PC-3 (cell line): ENCODE results near the gene KCNIP4. TPM values are rescaled to one million over a fixed set of nuclear protein-coding genes. Genes with fewer than 3 reads are reported as not detected.

Experiments
- ATAC-seq: fragments of 200-7000 bp; cut with Tn5 transposase; 2 replicates; pipeline ENCODE4 v1.9.1; 2020; ENCODE audit warnings: mild to moderate bottlenecking, moderate library complexity
- BruUV-seq: library from RNA; stranded (reverse); fragments of 400-500 nt; replicated peaks from 2 replicates; lab custom pipeline; 2021; lab: Mats Ljungman, UMichigan
- CTCF ChIA-PET: fragments of 300-600 bp; sonication (Branson Sonifier 250); formaldehyde crosslinking; loops from one replicate; lab custom pipeline; 2022; ENCODE audit warnings: antibody characterized with exemption; lab: Charles Lee
- POLR2A ChIA-PET: fragments of 300-600 bp; sonication (Branson Sonifier 250); formaldehyde crosslinking; loops from one replicate; lab custom pipeline; 2022; ENCODE audit warnings: antibody characterized with exemption; ENCODE audit not compliant: unreplicated experiment; lab: Charles Lee
- DNase-seq: peaks from one replicate; pipeline ENCODE4 v3.0.0-alpha.2; 2015
- H2AFZ ChIP-seq: fragments of 300-600 bp; sonication (generic); 2 replicates; pipeline ENCODE4 v1.6.0; 2016; ENCODE audit warnings: antibody characterized with exemption, low read length
- H3F3A ChIP-seq: fragments of 300-600 bp; sonication (generic); one replicate; pipeline ENCODE4 v1.6.0; 2017; ENCODE audit warnings: antibody characterized with exemption, low read length, control low read depth, mild to moderate bottlenecking; ENCODE audit not compliant: unreplicated experiment
- H3K27ac ChIP-seq: fragments of 300-600 bp; sonication (generic); 2 replicates; pipeline ENCODE4 v1.5.1; 2016; ENCODE audit warnings: mild to moderate bottlenecking, low read length
- H3K27me3 ChIP-seq: fragments of 300-600 bp; sonication (generic); 2 replicates; pipeline ENCODE4 v1.6.1; 2016; ENCODE audit warnings: low read length, mixed read lengths
- H3K36me3 ChIP-seq: fragments of 300-600 bp; sonication (generic); 2 replicates; pipeline ENCODE4 v1.6.1; 2016; ENCODE audit warnings: low read depth, mixed run types, low read length, mixed read lengths
- H3K4me1 ChIP-seq: fragments of 300-600 bp; sonication (generic); 2 replicates; pipeline ENCODE4 v1.5.1; 2016; ENCODE audit warnings: low read length; ENCODE audit not compliant: insufficient read depth
- H3K4me2 ChIP-seq: fragments of 300-600 bp; sonication (generic); 2 replicates; pipeline ENCODE4 v1.6.0; 2016; ENCODE audit warnings: low read length
- H3K4me3 ChIP-seq: fragments of 300-600 bp; sonication (generic); 2 replicates; pipeline ENCODE4 v1.5.1; 2016; ENCODE audit warnings: mild to moderate bottlenecking, low read length, mixed read lengths
- H3K79me2 ChIP-seq: fragments of 300-600 bp; sonication (generic); 2 replicates; pipeline ENCODE4 v1.6.1; 2017; ENCODE audit warnings: low read length, mixed read lengths
- H3K9ac ChIP-seq: fragments of 300-600 bp; sonication (generic); 2 replicates; pipeline ENCODE4 v1.6.0; 2016; ENCODE audit warnings: mild to moderate bottlenecking, low read length
- H3K9me2 ChIP-seq: fragments of 300-600 bp; sonication (generic); replicated peaks from 2 replicates; pipeline ENCODE4 v1.6.1; 2016; ENCODE audit warnings: mixed run types, low read length, mixed read lengths
- H3K9me3 ChIP-seq: fragments of 300-600 bp; sonication (generic); 2 replicates; pipeline ENCODE4 v1.6.1; 2016; ENCODE audit warnings: low read length, mixed read lengths
- H4K20me1 ChIP-seq: fragments of 300-600 bp; sonication (generic); 2 replicates; pipeline ENCODE4 v1.6.1; 2016; ENCODE audit warnings: low read length, mixed read lengths
- CTCF ChIP-seq: fragments of 300-600 bp; sonication (generic); conservative IDR thresholded peaks from 2 replicates; pipeline ENCODE4 v1.5.1; 2017; ENCODE audit warnings: antibody characterized with exemption, low read depth, mild to moderate bottlenecking, low read length
- EZH2 ChIP-seq: fragments of 300-600 bp; sonication (generic); IDR thresholded peaks from one replicate; pipeline ENCODE4 v1.6.1; 2017; ENCODE audit warnings: antibody characterized with exemption, mild to moderate bottlenecking, low read length; ENCODE audit not compliant: unreplicated experiment
- EZH2phosphoT487 ChIP-seq: fragments of 300-600 bp; sonication (generic); IDR thresholded peaks from 2 replicates; pipeline ENCODE4 v1.6.1; 2018; ENCODE audit warnings: mild to moderate bottlenecking, antibody characterized with exemption, low read length, borderline replicate concordance
- intact Hi-C: fragments of 100-400 bp; cut with micrococcal nuclease; formaldehyde crosslinking; loops from 2 replicates; pipeline ENCODE4 v1.9.0; 2023
- total RNA-seq: library from RNA; depleted of rRNA; stranded (reverse); fragments of >200 nt; gene quantifications from 2 replicates; pipeline ENCODE4 v1.2.3, GENCODE V29; 2014

The KCNIP4 gene
- total RNA-seq, 1 experiment from 2014 or later, result not detected

- Histone ChIP-seq H3K4me1 (no peaks in the 10 kb centered on the region), H4K20me1 (no peaks in the 10 kb centered on the region), H2AFZ (no peak overlapping the region), H3K79me2 (no peaks in the 10 kb centered on the region), H3K27me3 (peaks cover 13% of the 10 kb centered on the region), H3F3A (no peaks in the 10 kb centered on the region), H3K9ac (no peak overlapping the region), H3K27ac (no peak overlapping the region), H3K9me3 (no peaks in the 10 kb centered on the region), H3K4me2 (no peak overlapping the region), H3K9me2 (no peaks in the 10 kb centered on the region), H3K36me3 (no peaks in the 10 kb centered on the region), H3K4me3 (no peak overlapping the region)
- intact Hi-C loops, result no loop called here
- TF ChIP-seq CTCF, result no peak
- DNase-seq (no peak), ATAC-seq (no peak)
- POLR2A ChIA-PET, result no interaction called here
- BruUV-seq, result no TSS peak
- CTCF ChIA-PET, result no interaction called here
These were observed 417.5 kb downstream of the KCNIP4 start for GRCh38 chr4:21531048-21531447.

GRCh38 chr4:21529214-21529613, 419.4 kb downstream of the KCNIP4 start:
- Histone ChIP-seq H3K27me3 (peaks cover 4% of the 10 kb centered on the region; the same call in 1 of the 2 replicates), H3K9ac (no peak overlapping the region), H4K20me1 (no peaks in the 10 kb centered on the region), H3K9me3 (no peaks in the 10 kb centered on the region), H3K4me1 (no peaks in the 10 kb centered on the region), H3K27ac (no peak overlapping the region), H3F3A (no peaks in the 10 kb centered on the region), H3K4me3 (no peak overlapping the region), H3K9me2 (no peaks in the 10 kb centered on the region), H3K79me2 (no peaks in the 10 kb centered on the region), H3K4me2 (no peak overlapping the region), H2AFZ (no peak overlapping the region), H3K36me3 (no peaks in the 10 kb centered on the region)
- DNase-seq (no peak), ATAC-seq (no peak)
- no peak for TF ChIP-seq EZH2phosphoT487
- TF ChIP-seq EZH2, result no peak
- no peak for TF ChIP-seq CTCF
- no TSS peak for BruUV-seq
- intact Hi-C loops, result no loop called here
- ChIA-PET CTCF (no interaction called here), POLR2A (no interaction called here)

GRCh38 chr4:21522296-21522695, 426.3 kb downstream of the KCNIP4 start:
- no peak for DNase-seq
- ATAC-seq, result no peak
- Histone ChIP-seq H3K79me2 (no peaks in the 10 kb centered on the region), H2AFZ (no peak overlapping the region), H3K36me3 (no peaks in the 10 kb centered on the region), H3F3A (no peaks in the 10 kb centered on the region), H3K4me1 (no peaks in the 10 kb centered on the region), H3K4me2 (no peak overlapping the region), H3K4me3 (no peak overlapping the region), H3K9me2 (no peaks in the 10 kb centered on the region), H3K9ac (no peak overlapping the region), H3K27ac (no peak overlapping the region), H4K20me1 (no peaks in the 10 kb centered on the region), H3K27me3 (no peaks in the 10 kb centered on the region), H3K9me3 (no peaks in the 10 kb centered on the region)
- TF ChIP-seq CTCF (no peak), EZH2phosphoT487 (no peak)
- intact Hi-C loops, result no loop called here
- ChIA-PET CTCF (no interaction called here), POLR2A (no interaction called here)
- BruUV-seq, result no TSS peak
